GM23248 (cell line): ENCODE results near the gene ADAT3.

Experiments used
- EZH2 ChIP-seq: fragments of 200-600 bp; sonication (generic); IDR thresholded peaks from 2 replicates; pipeline ENCODE4 v1.6.1; 2018; ENCODE audit warnings: antibody characterized with exemption, mild to moderate bottlenecking; ENCODE audit not compliant: insufficient read depth, poor library complexity, severe bottlenecking
- EZH2phosphoT487 ChIP-seq: fragments of 200-600 bp; sonication (generic); IDR thresholded peaks from 2 replicates; pipeline ENCODE4 v1.6.1; 2018; ENCODE audit warnings: antibody characterized with exemption, moderate library complexity, mild to moderate bottlenecking, low read depth; ENCODE audit not compliant: insufficient read depth

DNA sequence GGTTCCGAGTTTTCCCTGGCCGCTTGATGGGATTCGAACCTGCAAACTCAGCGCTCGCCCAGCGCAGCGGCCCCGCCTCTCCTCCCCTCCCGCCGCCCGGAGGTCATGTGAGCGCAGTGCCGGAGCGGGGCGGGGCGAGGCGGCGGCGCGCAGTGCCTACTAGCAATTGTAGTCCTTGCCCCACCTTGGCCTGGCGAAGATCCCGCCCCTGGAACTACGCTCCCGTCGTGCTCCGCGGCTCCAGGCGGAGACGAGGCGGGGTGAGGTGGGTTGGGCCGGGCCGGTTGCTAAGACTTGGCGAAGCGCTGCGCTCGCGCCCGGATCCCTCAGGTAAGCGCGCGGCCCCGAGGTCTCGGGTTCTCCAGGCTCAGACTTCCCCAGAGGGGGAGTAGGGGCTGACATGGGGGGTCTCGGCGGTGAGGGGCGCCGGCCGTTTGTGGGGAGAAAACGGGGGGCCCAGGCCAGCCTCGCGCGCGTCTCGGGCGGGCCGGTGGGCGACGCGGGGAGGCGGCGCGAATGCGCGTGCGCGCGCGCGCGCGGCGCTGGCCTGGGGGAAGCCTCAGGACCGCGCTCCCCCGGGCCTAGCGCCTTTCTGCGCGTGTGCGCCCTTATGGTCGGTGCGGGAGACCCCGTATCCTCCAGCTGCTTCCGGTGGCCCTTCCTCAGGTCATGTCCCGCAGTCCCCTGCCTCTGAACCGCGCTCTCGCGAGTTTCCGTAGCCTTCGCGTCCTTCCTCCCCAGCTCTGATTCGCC, at the start of gene ADAT3, which contains the start of gene SCAMP4:
- no peak for TF ChIP-seq EZH2
- no peak for TF ChIP-seq EZH2phosphoT487
